Measurements from ENCODE around the gene LPCAT1. TPM values are rescaled to one million over a fixed set of nuclear protein-coding genes. Genes with fewer than 3 reads are reported as not detected.

The LPCAT1 gene
- total RNA-seq, 1 donor from 2014 or later = 45.7 TPM

- DNase-seq (ENCODE audit: low spot score) = peak; percentile 88
Measured at GRCh38 chr5:1431021-1431811, 92.5 kb downstream of the LPCAT1 start.

- DNase-seq (ENCODE audit: low spot score) = peak; percentile 78
Measured at GRCh38 chr5:1430121-1430795, 93.5 kb downstream of the LPCAT1 start.

DNA sequence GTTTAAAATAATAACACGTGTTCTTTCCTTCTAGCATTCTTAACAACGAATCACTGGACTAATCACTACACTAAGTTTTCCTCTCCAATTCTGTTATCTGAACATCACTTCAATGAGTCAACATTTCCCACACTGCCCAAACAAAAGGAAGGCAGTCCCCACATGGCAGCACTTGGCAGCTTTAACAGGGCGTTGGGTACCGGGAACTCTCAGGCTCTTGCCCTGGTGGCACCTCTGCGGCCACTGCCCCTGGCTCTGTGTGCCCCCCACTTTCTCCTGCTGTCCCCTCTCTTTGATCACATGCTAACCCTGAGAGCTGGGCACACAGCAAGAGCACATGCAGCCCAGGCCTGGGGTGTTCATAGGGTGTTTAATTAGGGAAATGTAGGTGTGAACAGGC is 94.3 kb downstream of the LPCAT1 start:
- DNase-seq (ENCODE audit: low spot score) = peak; percentile 65

DNA sequence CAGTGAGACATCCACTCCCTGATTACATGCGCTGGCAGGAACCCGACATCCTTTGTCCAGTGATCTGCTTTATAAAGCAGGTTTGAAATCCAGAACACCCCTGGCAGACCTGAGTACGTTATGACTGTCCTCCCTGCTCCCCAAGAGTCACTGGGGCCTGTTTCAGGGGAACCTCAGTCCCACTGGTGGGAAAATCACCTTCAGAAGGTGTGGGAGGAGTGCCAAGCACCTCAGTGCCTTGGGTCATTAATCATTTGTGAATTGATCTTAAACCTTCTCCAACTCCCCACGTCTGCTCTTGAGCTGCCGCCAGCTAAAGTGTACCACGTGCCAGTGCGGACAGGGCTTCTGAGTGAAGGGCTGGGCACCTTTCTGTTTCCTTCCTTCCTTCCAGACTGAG is 94.7 kb downstream of the LPCAT1 start:
- DNase-seq (ENCODE audit: low spot score) = peak; percentile 43

- DNase-seq (ENCODE audit: low spot score) = no peak
Measured at GRCh38 chr5:1428107-1428506, 95.7 kb downstream of the LPCAT1 start.

DNA sequence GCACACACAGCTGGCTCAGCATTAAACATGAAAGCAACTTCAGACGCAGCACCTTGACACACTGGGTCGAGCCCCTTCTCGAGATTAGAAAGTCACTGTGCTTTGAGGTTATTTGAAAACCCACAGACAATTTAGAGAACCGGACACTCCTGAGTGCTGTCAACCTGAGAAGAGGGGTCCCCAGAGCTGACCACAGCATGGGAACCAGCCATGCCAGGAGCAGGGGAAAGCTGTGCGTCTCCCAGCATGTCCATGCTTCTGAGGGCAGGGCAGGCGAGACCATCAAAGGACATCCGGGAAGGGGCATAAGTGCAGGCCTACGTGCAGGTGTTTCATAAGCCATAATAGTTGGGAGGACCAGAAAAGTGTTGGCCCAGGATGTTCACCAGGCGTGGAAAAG is 99.0 kb downstream of the LPCAT1 start:
- DNase-seq (ENCODE audit: low spot score) = no peak

- DNase-seq (ENCODE audit: low spot score) = no peak
Measured at GRCh38 chr5:1423901-1424603, 99.7 kb downstream of the LPCAT1 start.

GRCh38 chr5:1422522-1422921 is 101.2 kb downstream of the LPCAT1 start:
- DNase-seq (ENCODE audit: low spot score) = peak; percentile 26

- DNase-seq (ENCODE audit: low spot score) = peak; percentile 83
Measured at GRCh38 chr5:1421521-1422341, 102.0 kb downstream of the LPCAT1 start.

GRCh38 chr5:1420211-1421195 is 103.3 kb downstream of the LPCAT1 start:
- DNase-seq (ENCODE audit: low spot score) = peak; percentile 86

DNA sequence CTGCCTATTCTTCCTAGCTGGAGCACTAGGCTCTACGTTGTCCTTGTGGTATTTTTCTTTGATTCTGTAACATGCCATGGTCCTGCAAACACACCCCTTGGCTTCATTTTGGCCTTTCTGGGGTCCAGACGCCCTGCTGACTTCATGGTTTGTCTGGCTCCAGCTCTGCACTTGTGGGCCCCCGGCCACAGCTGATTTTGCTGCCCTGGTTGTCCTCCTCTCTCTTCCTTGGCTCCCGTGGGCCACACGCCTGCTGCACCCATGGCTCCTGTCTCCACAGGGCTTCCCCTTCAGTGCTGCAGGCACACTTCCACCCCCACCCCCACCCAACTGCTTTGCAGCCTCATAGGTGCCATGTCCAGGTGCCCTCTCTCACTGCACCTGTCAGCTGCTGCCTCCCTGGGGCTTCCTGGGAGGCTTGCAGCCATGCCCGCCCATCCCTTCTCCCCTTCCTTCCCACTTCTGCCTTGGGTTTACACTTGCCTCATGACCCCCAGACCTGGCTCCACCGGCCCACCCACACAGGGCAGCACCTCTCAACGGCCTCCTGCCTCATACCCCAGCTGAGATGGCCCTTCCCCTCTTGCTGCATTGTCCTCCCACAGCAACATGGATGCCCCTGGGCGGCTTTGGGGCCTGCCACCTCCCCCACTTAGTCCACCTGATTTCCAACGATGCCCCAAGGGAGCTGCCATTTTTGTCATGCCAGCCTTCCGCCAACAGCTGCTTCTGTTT is 104.1 kb downstream of the LPCAT1 start:
- DNase-seq (ENCODE audit: low spot score) = peak; percentile 64

GRCh38 chr5:1418921-1419280 is 104.9 kb downstream of the LPCAT1 start:
- peak; percentile 1 for DNase-seq (ENCODE audit: low spot score)

GRCh38 chr5:1418238-1418920 is 105.4 kb downstream of the LPCAT1 start:
- peak; percentile 30 for DNase-seq (ENCODE audit: low spot score)

DNA sequence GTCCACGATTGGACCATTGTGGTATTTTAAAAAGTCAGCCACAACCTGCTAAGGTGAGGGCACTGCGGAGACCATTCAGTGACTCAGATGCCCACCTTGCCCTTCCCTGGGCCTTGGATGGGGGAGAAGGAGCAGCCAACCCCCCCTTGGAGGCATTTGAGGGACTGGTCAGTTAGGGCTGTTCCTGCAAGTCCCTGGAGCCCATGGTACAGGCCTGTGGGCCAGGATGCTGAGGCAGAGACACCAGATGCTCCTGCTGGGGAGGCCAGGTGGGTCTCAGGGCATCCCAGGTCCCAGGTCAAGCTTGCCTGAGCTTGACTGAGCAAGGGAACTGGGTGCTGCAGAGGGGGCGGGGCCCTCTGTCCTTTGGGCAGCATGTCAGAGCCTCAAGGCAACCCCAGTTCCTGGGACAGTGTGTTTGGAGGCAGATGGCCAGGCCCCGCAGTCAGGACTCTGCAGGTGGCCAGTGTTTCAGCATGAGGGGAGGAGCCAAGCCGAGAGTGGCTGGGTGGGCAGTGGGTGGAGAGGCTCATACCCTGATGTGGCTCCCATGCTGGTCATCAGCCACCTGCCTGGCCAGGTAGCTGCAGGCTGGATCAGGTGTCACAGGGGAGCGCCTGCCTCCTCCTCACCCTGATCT is 106.1 kb downstream of the LPCAT1 start:
- DNase-seq (ENCODE audit: low spot score) = peak; percentile 87

GRCh38 chr5:1416856-1417469 is 106.8 kb downstream of the LPCAT1 start:
- no peak for DNase-seq (ENCODE audit: low spot score)

DNA sequence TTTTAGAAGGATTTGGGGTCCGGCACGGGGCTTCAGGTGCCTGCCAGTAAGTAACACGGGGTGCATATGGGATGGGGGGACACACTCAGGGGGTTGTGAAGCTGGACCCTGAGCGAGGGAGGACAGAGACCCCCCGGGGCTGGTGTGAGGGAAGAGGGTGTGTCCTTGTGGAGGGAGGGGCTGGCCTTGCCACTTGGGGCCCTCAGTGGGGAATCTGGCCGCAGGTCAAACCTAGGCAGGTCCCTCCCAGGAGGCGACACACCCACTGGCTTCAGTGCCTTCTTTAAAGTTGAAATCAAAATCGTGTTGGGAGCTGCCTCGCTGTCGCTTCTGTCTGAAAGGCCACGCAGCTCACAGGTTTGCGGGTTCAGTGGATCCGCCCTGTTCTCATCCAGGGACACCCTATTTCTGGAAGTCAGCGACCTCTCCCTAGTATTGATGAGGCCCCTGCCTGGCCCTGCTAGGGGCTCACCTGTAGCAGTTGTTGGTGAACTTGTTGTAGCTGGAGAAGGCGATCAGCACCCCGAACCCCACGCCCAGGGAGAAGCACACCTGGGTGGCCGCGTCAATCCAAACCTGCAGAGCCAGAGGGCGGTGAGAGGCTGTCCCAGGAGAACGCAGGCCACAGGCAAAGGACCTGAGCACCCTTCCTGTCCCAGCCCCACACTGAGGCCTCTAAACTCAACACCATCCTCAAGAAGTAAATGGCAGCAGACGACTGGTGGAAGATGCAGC is 108.0 kb downstream of the LPCAT1 start:
- DNase-seq (ENCODE audit: low spot score) = no peak

GRCh38 chr5:1415059-1415425 is 108.7 kb downstream of the LPCAT1 start:
- DNase-seq (ENCODE audit: low spot score) = no peak

Measured in mesenteric fat pad (tissue), 1 donor.